Sigmoid colon (tissue), 7 donors: ENCODE measurements around the gene SMCHD1. TPM values are rescaled to one million over a fixed set of nuclear protein-coding genes. Genes with fewer than 3 reads are reported as not detected.

Experiments
- DNase-seq: peaks from one replicate; pipeline ENCODE4 v3.0.0-alpha.2; 2019
- H3K27ac ChIP-seq, 4 donors: fragments of 200-600 bp; sonication (generic); one replicate each; pipeline ENCODE4 v1.5.1; 2016 to 2019; ENCODE audit warnings: mild to moderate bottlenecking in 1 of 4
- H3K27me3 ChIP-seq, 3 donors: fragments of 200-600 bp; sonication (generic); one replicate each; pipeline ENCODE4 v1.5.1; 2019; ENCODE audit warnings: mild to moderate bottlenecking in 1 of 3
- H3K36me3 ChIP-seq, 4 donors: fragments of 200-600 bp; sonication (generic); one replicate each; pipeline ENCODE4 v1.5.1; 2016 to 2019
- H3K4me1 ChIP-seq, 4 donors: fragments of 200-600 bp; sonication (generic); one replicate each; pipeline ENCODE4 v1.5.1; 2017 to 2019
- H3K4me3 ChIP-seq, 4 donors: fragments of 200-600 bp; sonication (generic); one replicate each; pipeline ENCODE4 v1.5.1; 2017 to 2019; ENCODE audit warnings: mild to moderate bottlenecking in 2 of 4, moderate library complexity in 1 of 4
- H3K9me3 ChIP-seq, 4 donors: fragments of 200-600 bp in 3 of 4; sonication (generic) in 3 of 4; one replicate each; pipeline versions ENCODE4 v1.5.1 to v1.6.1; 2013 to 2019
- EP300 ChIP-seq, 4 donors: sonication (generic); formaldehyde crosslinking; IDR thresholded peaks; one replicate each; pipeline ENCODE4 v1.6.1; 2017; ENCODE audit warnings: antibody characterized with exemption in 4 of 4
- POLR2A ChIP-seq, 2 donors: fragments of 450-650 bp; IDR thresholded peaks; one replicate each; pipeline ENCODE4 v1.6.1; 2016; ENCODE audit warnings: antibody characterized with exemption in 2 of 2, mild to moderate bottlenecking in 2 of 2, moderate library complexity in 2 of 2
- POLR2AphosphoS5 ChIP-seq, 4 donors: sonication (generic); formaldehyde crosslinking; IDR thresholded peaks; one replicate each; pipeline ENCODE4 v1.6.1; 2017; ENCODE audit warnings: antibody characterized with exemption in 4 of 4
- WGBS, 2 donors: extraction: QIAGEN DNeasy Blood & Tissue Kit; methylation state at CpG; one replicate each; pipeline ENCODE4 v1.1.7; 2013; 5-methylcytosine and 5-hydroxymethylcytosine counted together
- intact Hi-C: fragments of 100-400 bp; cut with DNase I; formaldehyde crosslinking; loops from one replicate; pipeline ENCODE4 v1.15.1; 2023
- polyA plus RNA-seq, 3 donors: library from polyadenylated mRNA; stranded (reverse); fragments of 200-250 nt; gene quantifications; one replicate each; pipeline ENCODE4 v1.2.3, GENCODE V29; 2013
- total RNA-seq, 4 donors: library from RNA; depleted of rRNA; stranded (reverse); fragments of >200 nt; gene quantifications; one replicate each; pipeline ENCODE4 v1.1.0, GENCODE V29; 2016
- TF ChIP-seq, protein P1 (sequence below), 4 experiments: fragments of 450-650 bp in 3 of 4; fragments of 200-600 bp in 1 of 4; IDR thresholded peaks; one replicate each; pipeline ENCODE4 v1.5.1; 2016 to 2019; ENCODE audit warnings: antibody characterized with exemption in 4 of 4, mild to moderate bottlenecking in 3 of 4, moderate library complexity in 2 of 4
- donor health status: healthy with polysubstance abuse.
- donor health status: Bipolar disorder and iron deficiency.
- donor health status: healthy.

SMCHD1 gene
- total and polyA plus RNA-seq, 7 donors = 14.8 to 101 (median 69.9) TPM

DNA sequence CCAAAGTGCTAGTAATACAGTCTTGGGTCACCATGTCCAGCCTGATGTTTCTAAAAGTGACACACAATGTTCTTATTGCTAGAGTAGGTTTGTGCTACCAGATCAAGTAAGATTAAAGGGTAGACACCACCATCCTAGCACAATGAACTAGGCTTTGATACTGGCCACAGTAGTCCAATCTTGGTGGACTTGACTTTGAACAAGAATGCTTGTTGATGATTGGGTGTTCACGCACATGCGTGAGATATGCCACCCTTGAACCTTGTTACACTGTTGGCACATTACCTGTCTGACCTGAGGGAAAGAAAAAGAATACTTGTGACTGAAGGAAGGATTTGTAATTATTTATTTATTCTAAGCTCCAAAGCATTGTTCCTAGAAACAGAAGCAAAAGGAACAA lies 119.1 kb downstream of the SMCHD1 start:
- Histone ChIP-seq H3K27ac (no peak overlapping the region), H3K9me3 (no peaks in the 10 kb centered on the region), H3K27me3 (no peaks in the 10 kb centered on the region), H3K4me1 (no peaks in the 10 kb centered on the region), H3K36me3 (peaks cover 13 to 98% (median 50%) of the 10 kb centered on the region in 4 donors), H3K4me3 (no peak overlapping the region)
- 97 to 99% methylated on average over 2 of the region's 2 CpGs for WGBS, 2 donors
- intact Hi-C loops = no loop called here
- TF ChIP-seq POLR2A (IDR thresholded peaks at IDR 0.05) (no peak), POLR2AphosphoS5 (IDR thresholded peaks at IDR 0.05) (no peak), EP300 (IDR thresholded peaks at IDR 0.05) (no peak)
- TF ChIP-seq, protein P1, sequence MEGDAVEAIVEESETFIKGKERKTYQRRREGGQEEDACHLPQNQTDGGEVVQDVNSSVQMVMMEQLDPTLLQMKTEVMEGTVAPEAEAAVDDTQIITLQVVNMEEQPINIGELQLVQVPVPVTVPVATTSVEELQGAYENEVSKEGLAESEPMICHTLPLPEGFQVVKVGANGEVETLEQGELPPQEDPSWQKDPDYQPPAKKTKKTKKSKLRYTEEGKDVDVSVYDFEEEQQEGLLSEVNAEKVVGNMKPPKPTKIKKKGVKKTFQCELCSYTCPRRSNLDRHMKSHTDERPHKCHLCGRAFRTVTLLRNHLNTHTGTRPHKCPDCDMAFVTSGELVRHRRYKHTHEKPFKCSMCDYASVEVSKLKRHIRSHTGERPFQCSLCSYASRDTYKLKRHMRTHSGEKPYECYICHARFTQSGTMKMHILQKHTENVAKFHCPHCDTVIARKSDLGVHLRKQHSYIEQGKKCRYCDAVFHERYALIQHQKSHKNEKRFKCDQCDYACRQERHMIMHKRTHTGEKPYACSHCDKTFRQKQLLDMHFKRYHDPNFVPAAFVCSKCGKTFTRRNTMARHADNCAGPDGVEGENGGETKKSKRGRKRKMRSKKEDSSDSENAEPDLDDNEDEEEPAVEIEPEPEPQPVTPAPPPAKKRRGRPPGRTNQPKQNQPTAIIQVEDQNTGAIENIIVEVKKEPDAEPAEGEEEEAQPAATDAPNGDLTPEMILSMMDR (IDR thresholded peaks at IDR 0.05) = no peak
- no peak for DNase-seq

DNA sequence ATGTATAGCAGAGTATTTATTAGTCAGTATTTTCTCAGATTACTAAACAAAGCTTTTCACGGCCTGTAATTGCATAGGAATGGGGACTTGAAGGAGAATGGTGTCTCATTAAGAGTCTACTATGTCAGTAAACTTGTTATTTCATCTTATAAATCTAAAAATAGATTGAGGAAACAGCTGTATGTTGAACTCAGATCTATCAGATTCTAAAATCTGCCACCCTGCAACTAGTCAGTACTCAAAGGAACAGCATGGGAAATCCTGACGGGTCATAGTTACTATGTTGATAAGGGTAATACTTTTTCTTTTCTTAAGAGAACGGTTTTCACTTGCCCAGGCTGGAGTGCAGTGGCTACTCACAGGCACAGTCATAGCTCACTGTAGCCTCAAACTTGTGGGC lies 121.1 kb downstream of the SMCHD1 start:
- Histone ChIP-seq H3K4me1 (no peaks in the 10 kb centered on the region), H3K36me3 (peaks cover 13 to 97% (median 43%) of the 10 kb centered on the region in 4 donors), H3K27me3 (no peaks in the 10 kb centered on the region), H3K4me3 (no peak overlapping the region), H3K27ac (no peak overlapping the region), H3K9me3 (no peaks in the 10 kb centered on the region)
- intact Hi-C loops = no loop called here
- WGBS, 2 donors = 85 to 89% methylated on average over 3 of the region's 3 CpGs
- TF ChIP-seq POLR2AphosphoS5 (IDR thresholded peaks at IDR 0.05) (no peak), EP300 (IDR thresholded peaks at IDR 0.05) (no peak), POLR2A (IDR thresholded peaks at IDR 0.05) (no peak)
- TF ChIP-seq, protein P1 (IDR thresholded peaks at IDR 0.05) = no peak
- no peak for DNase-seq

DNA sequence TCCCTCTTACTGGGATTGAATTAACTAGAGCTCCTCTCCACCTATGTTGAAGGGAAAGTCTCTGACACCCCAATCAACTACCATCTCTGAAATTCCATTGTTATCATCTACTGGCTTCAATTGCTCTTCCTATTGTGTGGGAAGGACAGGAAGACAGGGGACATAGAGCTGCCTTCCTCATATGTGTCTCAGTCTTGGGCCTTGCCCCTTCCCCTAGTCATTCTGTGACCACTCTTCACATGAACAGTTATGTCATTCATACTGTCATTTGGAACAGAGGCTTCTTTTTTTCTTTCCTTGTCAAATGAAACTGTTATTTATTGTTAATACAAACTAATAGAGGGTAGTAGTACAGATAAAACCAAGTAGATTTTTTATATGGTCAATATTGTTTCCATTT lies 121.7 kb downstream of the SMCHD1 start:
- Histone ChIP-seq H3K4me1 (no peaks in the 10 kb centered on the region), H3K36me3 (peaks cover 13 to 96% (median 42%) of the 10 kb centered on the region in 4 donors), H3K27ac (no peak overlapping the region), H3K27me3 (no peaks in the 10 kb centered on the region), H3K9me3 (no peaks in the 10 kb centered on the region), H3K4me3 (no peak overlapping the region)
- no peak for TF ChIP-seq POLR2AphosphoS5 (IDR thresholded peaks at IDR 0.05)
- no peak for TF ChIP-seq EP300 (IDR thresholded peaks at IDR 0.05)
- no peak for TF ChIP-seq POLR2A (IDR thresholded peaks at IDR 0.05)
- TF ChIP-seq, protein P1 (IDR thresholded peaks at IDR 0.05) = no peak
- intact Hi-C loops = no loop called here
- DNase-seq = no peak

DNA sequence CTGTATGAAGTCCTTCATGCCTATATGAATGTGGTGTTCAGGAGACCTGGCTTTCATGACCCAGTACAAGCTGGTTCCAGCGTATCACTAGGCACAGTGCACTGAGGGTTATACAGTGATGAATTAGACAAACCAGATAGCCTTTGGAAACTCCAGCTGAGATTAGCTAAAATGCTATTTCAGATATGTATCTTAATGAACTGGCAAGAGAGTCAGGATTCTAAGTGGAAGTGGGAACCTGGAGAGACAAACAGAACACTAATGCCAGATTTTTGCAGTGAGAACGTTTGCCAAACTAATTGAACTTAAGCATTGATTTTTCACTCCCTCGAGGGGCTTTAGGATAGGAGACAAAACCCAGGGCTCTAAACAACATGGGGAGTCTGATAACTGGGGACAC lies 125.2 kb downstream of the SMCHD1 start:
- no peak overlapping the region for H3K4me3 ChIP-seq
- peaks cover 6 to 93% (median 27%) of the 10 kb centered on the region in 4 donors for H3K36me3 ChIP-seq
- no peak for DNase-seq
- TF ChIP-seq, protein P1 (IDR thresholded peaks at IDR 0.05) = no peak
- TF ChIP-seq EP300 (IDR thresholded peaks at IDR 0.05) = no peak
- TF ChIP-seq POLR2A (IDR thresholded peaks at IDR 0.05) = no peak
- TF ChIP-seq POLR2AphosphoS5 (IDR thresholded peaks at IDR 0.05) = no peak
- H3K27ac ChIP-seq = no peak overlapping the region
- no peaks in the 10 kb centered on the region for H3K9me3 ChIP-seq
- H3K4me1 ChIP-seq = no peaks in the 10 kb centered on the region
- no peaks in the 10 kb centered on the region for H3K27me3 ChIP-seq
- 86 to 88% methylated on average over 3 of the region's 3 CpGs for WGBS, 2 donors
- intact Hi-C loops = no loop called here

DNA sequence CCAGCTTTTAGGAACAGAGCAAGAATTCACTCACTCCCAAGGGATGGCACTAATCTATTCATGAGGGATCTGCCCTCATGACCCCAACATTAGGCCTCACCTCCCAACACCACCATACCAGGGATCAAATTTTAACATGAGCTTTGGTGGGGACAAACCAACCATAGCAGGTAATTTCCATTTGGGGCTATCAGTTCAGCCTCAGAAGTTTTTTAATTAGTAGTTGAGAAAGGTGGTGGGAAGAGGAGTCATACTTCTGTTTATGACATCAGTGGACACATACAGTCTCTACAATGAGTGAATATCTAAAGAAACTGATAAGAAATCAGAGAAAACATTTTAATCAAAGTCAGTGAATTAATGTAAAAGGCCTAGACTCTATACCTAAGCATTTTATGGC lies 131.7 kb downstream of the SMCHD1 start:
- DNase-seq = no peak
- Histone ChIP-seq H3K27ac (no peak overlapping the region), H3K36me3 (peaks cover 0 to 82% (median 14%) of the 10 kb centered on the region in 4 donors), H3K27me3 (no peaks in the 10 kb centered on the region), H3K4me3 (no peak overlapping the region), H3K9me3 (no peaks in the 10 kb centered on the region), H3K4me1 (no peaks in the 10 kb centered on the region)
- no peak for TF ChIP-seq POLR2AphosphoS5 (IDR thresholded peaks at IDR 0.05)
- no peak for TF ChIP-seq POLR2A (IDR thresholded peaks at IDR 0.05)
- no peak for TF ChIP-seq EP300 (IDR thresholded peaks at IDR 0.05)
- TF ChIP-seq, protein P1 (IDR thresholded peaks at IDR 0.05) = no peak
- intact Hi-C loops = no loop called here
